H1 (cell line): ENCODE results near the gene EXTL1. TPM values are rescaled to one million over a fixed set of nuclear protein-coding genes. Genes with fewer than 3 reads are reported as not detected.

Experiments used
- FOSL1 ChIP-seq: IDR thresholded peaks from 2 replicates; pipeline ENCODE4 v1.6.1; 2011; ENCODE audit warnings: mild to moderate bottlenecking, low read depth, low read length, moderate library complexity; ENCODE audit not compliant: insufficient read depth
- KDM4A ChIP-seq: IDR thresholded peaks from one replicate; pipeline ENCODE4 v1.7.1; 2012; ENCODE audit warnings: low read depth, mild to moderate bottlenecking, moderate library complexity, low read length, inconsistent platforms; ENCODE audit not compliant: severe bottlenecking
- POLR2AphosphoS5 ChIP-seq: IDR thresholded peaks from 2 replicates; pipeline ENCODE4 v1.6.1; 2011; ENCODE audit warnings: low read depth, low read length
- TAF1 ChIP-seq: IDR thresholded peaks from 2 replicates; pipeline ENCODE4 v1.6.1; 2011; ENCODE audit warnings: mild to moderate bottlenecking, low read depth, low read length
- TEAD4 ChIP-seq: IDR thresholded peaks from 2 replicates; pipeline ENCODE4 v1.6.1; 2012; ENCODE audit warnings: low read depth, low read length, inconsistent platforms, mixed read lengths
- polyA plus RNA-seq, 7 experiments: library from polyadenylated mRNA; depleted of rRNA in 3 of 7; stranded (reverse) in 5 of 7; unstranded in 2 of 7; fragments of >200 nt in 5 of 7; fragments of 200-250 nt in 2 of 7; gene quantifications; 1 replicate in 5 of 7; 2 replicates in 1 of 7; 4 replicates in 1 of 7; pipeline versions ENCODE4 v1.2.1 to v1.2.3, GENCODE V29; 2011 to 2013; ENCODE audit warnings: missing spikeins in 2 of 7, mixed read lengths in 2 of 7
- total RNA-seq: library from RNA; stranded (reverse); fragmentation: NEBNext Ultra II Directional; extraction: Animal tissue kit (Norgen Biotek cat#: 25700); gene quantifications from 2 replicates; pipeline ENCODE4 v1.2.1, GENCODE V29; 2021

Gene EXTL1
- total and polyA plus RNA-seq, 2 of the 8 experiments (the other 6 are each of a cell fraction or from before 2014, with no cell fraction given) = 0.89 to 1.2 TPM

- TF ChIP-seq TEAD4 = no peak
- TF ChIP-seq TAF1 = no peak
- no peak for TF ChIP-seq POLR2AphosphoS5
- TF ChIP-seq KDM4A = peak; percentile 94
- TF ChIP-seq FOSL1 = no peak
- TF ChIP-seq, all 59 proteins: peak for 3
Measured at GRCh38 chr1:26046246-26047095, 24.9 kb downstream of the EXTL1 start (continued).
